Neutrophil (primary cell): ENCODE measurements around the gene IL26.
"Not testable (repeated sequence)": the region's sequence is repeated elsewhere in the genome, so short reads cannot be mapped to it uniquely, and the experiment has no call there.

Source experiments
- H3K27ac ChIP-seq: fragments of 200-600 bp; sonication (generic); 2 replicates; pipeline ENCODE4 v1.5.1; 2016; ENCODE audit warnings: mild to moderate bottlenecking, moderate library complexity
- H3K27me3 ChIP-seq: fragments of 200-600 bp; sonication (generic); 2 replicates; pipeline ENCODE4 v1.6.0; 2016; ENCODE audit warnings: mild to moderate bottlenecking
- H3K36me3 ChIP-seq: fragments of 200-600 bp; sonication (generic); 2 replicates; pipeline ENCODE4 v1.5.1; 2017
- H3K4me1 ChIP-seq, 2 experiments: fragments of 200-600 bp in 1 of 2; sonication (generic) in 1 of 2; 1 replicate in 1 of 2; 2 replicates in 1 of 2; pipeline versions ENCODE4 v1.5.1 to v1.6.1; 2013 to 2016; ENCODE audit warnings: low read depth in 1 of 2, low read length in 1 of 2, mild to moderate bottlenecking in 1 of 2, moderate library complexity in 1 of 2; ENCODE audit not compliant: control insufficient read depth in 1 of 2, insufficient read depth in 1 of 2
- H3K4me3 ChIP-seq, 2 experiments: fragments of 200-600 bp in 1 of 2; sonication (generic) in 1 of 2; 1 replicate in 1 of 2; 2 replicates in 1 of 2; pipeline ENCODE4 v1.5.1; 2013 to 2016; ENCODE audit warnings: low read depth in 1 of 2, low read length in 1 of 2, mild to moderate bottlenecking in 1 of 2, moderate library complexity in 1 of 2
- H3K9me3 ChIP-seq: fragments of 200-600 bp; sonication (generic); 2 replicates; pipeline ENCODE4 v1.5.1; 2016
- TF ChIP-seq, protein P1 (sequence below): fragments of 200-600 bp; sonication (generic); IDR thresholded peaks from 2 replicates; pipeline ENCODE4 v1.5.1; 2016; ENCODE audit warnings: antibody characterized with exemption

IL26 gene

DNA sequence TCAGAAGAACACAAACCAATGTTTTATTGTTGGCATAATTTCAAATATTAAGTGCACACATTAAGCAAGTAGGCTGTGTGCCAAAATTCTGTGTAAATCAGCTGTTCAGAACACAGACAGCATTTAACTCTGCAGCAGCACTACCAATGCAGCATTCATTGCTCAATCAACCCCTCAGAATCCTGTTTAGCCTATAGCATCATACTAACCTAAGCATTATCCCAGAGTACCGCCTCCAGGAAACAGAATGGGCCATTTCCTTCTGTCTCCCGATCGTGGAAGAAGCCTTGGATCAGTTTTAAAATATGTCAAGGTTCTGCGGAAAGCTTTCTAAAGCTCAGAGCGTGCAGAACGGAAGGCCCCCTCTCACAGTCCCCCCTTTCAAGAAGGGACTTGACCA lies 3.3 kb downstream of the IL26 start:
- no peak overlapping the region for H3K27ac ChIP-seq
- TF ChIP-seq, protein P1, sequence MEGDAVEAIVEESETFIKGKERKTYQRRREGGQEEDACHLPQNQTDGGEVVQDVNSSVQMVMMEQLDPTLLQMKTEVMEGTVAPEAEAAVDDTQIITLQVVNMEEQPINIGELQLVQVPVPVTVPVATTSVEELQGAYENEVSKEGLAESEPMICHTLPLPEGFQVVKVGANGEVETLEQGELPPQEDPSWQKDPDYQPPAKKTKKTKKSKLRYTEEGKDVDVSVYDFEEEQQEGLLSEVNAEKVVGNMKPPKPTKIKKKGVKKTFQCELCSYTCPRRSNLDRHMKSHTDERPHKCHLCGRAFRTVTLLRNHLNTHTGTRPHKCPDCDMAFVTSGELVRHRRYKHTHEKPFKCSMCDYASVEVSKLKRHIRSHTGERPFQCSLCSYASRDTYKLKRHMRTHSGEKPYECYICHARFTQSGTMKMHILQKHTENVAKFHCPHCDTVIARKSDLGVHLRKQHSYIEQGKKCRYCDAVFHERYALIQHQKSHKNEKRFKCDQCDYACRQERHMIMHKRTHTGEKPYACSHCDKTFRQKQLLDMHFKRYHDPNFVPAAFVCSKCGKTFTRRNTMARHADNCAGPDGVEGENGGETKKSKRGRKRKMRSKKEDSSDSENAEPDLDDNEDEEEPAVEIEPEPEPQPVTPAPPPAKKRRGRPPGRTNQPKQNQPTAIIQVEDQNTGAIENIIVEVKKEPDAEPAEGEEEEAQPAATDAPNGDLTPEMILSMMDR: no peak
- no peak overlapping the region for H3K4me3 ChIP-seq
- no peaks in the 10 kb centered on the region for H3K36me3 ChIP-seq
- peaks cover 53% of the 10 kb centered on the region for H3K27me3 ChIP-seq
- peaks cover 6 to 8% of the 10 kb centered on the region in 2 experiments for H3K4me1 ChIP-seq
- no peaks in the 10 kb centered on the region for H3K9me3 ChIP-seq

DNA sequence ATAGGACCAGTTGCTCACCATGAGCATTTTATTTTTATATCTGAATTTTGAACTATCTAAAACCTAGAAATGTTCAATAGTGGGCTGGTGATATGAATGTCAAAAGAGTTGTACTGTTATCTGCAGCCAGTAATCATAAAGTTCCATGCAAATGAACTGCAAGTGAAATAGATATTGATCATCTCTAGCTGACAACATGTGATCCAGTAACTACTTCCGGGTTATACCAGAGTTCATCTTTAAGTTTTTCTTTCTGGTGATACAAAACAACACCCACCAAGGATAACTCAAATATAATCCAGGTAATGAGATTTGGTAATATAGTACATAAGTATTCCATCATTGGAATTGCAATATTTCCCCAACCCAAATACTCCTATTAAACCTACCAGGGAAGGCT lies 4.1 kb downstream of the IL26 start:
- H3K4me1 ChIP-seq: peaks cover 6 to 8% of the 10 kb centered on the region in 2 experiments
- H3K9me3 ChIP-seq: no peaks in the 10 kb centered on the region
- TF ChIP-seq, protein P1: no peak
- H3K36me3 ChIP-seq: no peaks in the 10 kb centered on the region
- H3K27ac ChIP-seq: no peak overlapping the region
- no peak overlapping the region for H3K4me3 ChIP-seq
- peaks cover 61% of the 10 kb centered on the region for H3K27me3 ChIP-seq

DNA sequence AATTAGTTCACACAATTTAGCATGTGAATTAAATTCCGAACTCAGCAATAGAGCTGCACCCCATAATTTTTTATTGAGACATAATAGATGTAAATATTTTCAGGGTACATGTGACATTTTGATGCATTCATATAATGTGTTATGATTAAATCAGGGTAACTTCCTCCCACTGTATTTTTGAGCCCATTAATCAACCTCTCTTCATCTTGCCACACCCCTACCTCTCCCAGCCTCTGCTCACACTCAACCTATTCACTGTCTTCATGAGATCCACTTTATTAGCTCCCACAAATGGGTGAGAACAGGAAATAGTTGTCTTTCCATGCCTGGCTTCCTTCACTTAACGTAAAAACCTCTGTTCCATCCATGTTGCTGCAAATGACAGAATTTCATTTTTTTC lies 14.7 kb downstream of the IL26 start:
- Histone ChIP-seq H3K27ac (no peak overlapping the region), H3K36me3 (no peaks in the 10 kb centered on the region), H3K9me3 (no peaks in the 10 kb centered on the region), H3K4me1 (no peaks in the 10 kb centered on the region), H3K27me3 (peaks cover 47% of the 10 kb centered on the region), H3K4me3 (no peak overlapping the region)
- TF ChIP-seq, protein P1: no peak

- peaks cover 34% of the 10 kb centered on the region for H3K27me3 ChIP-seq
- H3K4me3 ChIP-seq, H3K36me3 ChIP-seq, H3K9me3 ChIP-seq, H3K27ac ChIP-seq, H3K4me1 ChIP-seq: not testable (repeated sequence)
Observed at GRCh38 chr12:68209048-68209728, 16.4 kb downstream of the IL26 start.

- H3K9me3 ChIP-seq: no peaks in the 10 kb centered on the region
- peaks cover 23% of the 10 kb centered on the region for H3K27me3 ChIP-seq
- no peaks in the 10 kb centered on the region for H3K36me3 ChIP-seq
- H3K27ac ChIP-seq: no peak overlapping the region
- TF ChIP-seq, protein P1: no peak
- no peaks in the 10 kb centered on the region for H3K4me1 ChIP-seq
- no peak overlapping the region for H3K4me3 ChIP-seq
Observed at GRCh38 chr12:68207276-68207675, 18.3 kb downstream of the IL26 start.

GRCh38 chr12:68206446-68206845 lies 19.2 kb downstream of the IL26 start:
- Histone ChIP-seq H3K9me3 (no peaks in the 10 kb centered on the region), H3K27ac (no peak overlapping the region), H3K27me3 (peaks cover 23% of the 10 kb centered on the region), H3K4me3 (no peak overlapping the region), H3K36me3 (no peaks in the 10 kb centered on the region), H3K4me1 (no peaks in the 10 kb centered on the region)
- TF ChIP-seq, protein P1: no peak
